ENCODE results near the gene PSMD10.

Gene PSMD10

GRCh38 chrX:108091264-108091877 lies at the start of gene PSMD10, which contains the start of gene ATG4A:
PSMD10 (minus strand) TSS chrX:108091542; CDS start chrX:108091520, 22 bp downstream.
ATG4A (plus strand) TSS chrX:108091778; CDS start chrX:108091827, 49 bp downstream.
- TF ChIP-seq GATA3 (IDR thresholded peaks at IDR 0.05; ENCODE audit: low read depth, low read length) (no peak), GATA2 (IDR thresholded peaks at IDR 0.05; ENCODE audit: low read depth, low read length) (no peak)

- no peak for TF ChIP-seq GATA3 (IDR thresholded peaks at IDR 0.05; ENCODE audit: low read depth, low read length)
- TF ChIP-seq GATA2 (IDR thresholded peaks at IDR 0.05; ENCODE audit: low read depth, low read length), result no peak
Observed at GRCh38 chrX:108138814-108139702, 47.7 kb upstream of the PSMD10 start.

GRCh38 chrX:108134724-108135123 lies 43.4 kb upstream of the PSMD10 start:
- no peak for TF ChIP-seq GATA3 (IDR thresholded peaks at IDR 0.05; ENCODE audit: low read depth, low read length)
- no peak for TF ChIP-seq GATA2 (IDR thresholded peaks at IDR 0.05; ENCODE audit: low read depth, low read length)

- TF ChIP-seq GATA3 (IDR thresholded peaks at IDR 0.05; ENCODE audit: low read depth, low read length) (no peak), GATA2 (IDR thresholded peaks at IDR 0.05; ENCODE audit: low read depth, low read length) (no peak)
Observed at GRCh38 chrX:108132876-108133275, 41.5 kb upstream of the PSMD10 start.

- TF ChIP-seq GATA2 (IDR thresholded peaks at IDR 0.05; ENCODE audit: low read depth, low read length) (no peak), GATA3 (IDR thresholded peaks at IDR 0.05; ENCODE audit: low read depth, low read length) (no peak)
Observed at GRCh38 chrX:108132034-108132433, 40.7 kb upstream of the PSMD10 start.

GRCh38 chrX:108131471-108131870 lies 40.1 kb upstream of the PSMD10 start:
- TF ChIP-seq GATA2 (IDR thresholded peaks at IDR 0.05; ENCODE audit: low read depth, low read length) (no peak), GATA3 (IDR thresholded peaks at IDR 0.05; ENCODE audit: low read depth, low read length) (no peak)

- no peak for TF ChIP-seq GATA2 (IDR thresholded peaks at IDR 0.05; ENCODE audit: low read depth, low read length)
- no peak for TF ChIP-seq GATA3 (IDR thresholded peaks at IDR 0.05; ENCODE audit: low read depth, low read length)
Observed at GRCh38 chrX:108130889-108131288, 39.5 kb upstream of the PSMD10 start.

- TF ChIP-seq GATA2 (IDR thresholded peaks at IDR 0.05; ENCODE audit: low read depth, low read length) (no peak), GATA3 (IDR thresholded peaks at IDR 0.05; ENCODE audit: low read depth, low read length) (no peak)
Observed at GRCh38 chrX:108127152-108127551, 35.8 kb upstream of the PSMD10 start.

- TF ChIP-seq GATA3 (IDR thresholded peaks at IDR 0.05; ENCODE audit: low read depth, low read length), result no peak
Observed at GRCh38 chrX:108126661-108127060, 35.3 kb upstream of the PSMD10 start.

- TF ChIP-seq GATA3 (IDR thresholded peaks at IDR 0.05; ENCODE audit: low read depth, low read length) (no peak), GATA2 (IDR thresholded peaks at IDR 0.05; ENCODE audit: low read depth, low read length) (no peak)
Observed at GRCh38 chrX:108123591-108124366, 32.4 kb upstream of the PSMD10 start.

GRCh38 chrX:108122748-108123147 lies 31.4 kb upstream of the PSMD10 start:
- TF ChIP-seq GATA2 (IDR thresholded peaks at IDR 0.05; ENCODE audit: low read depth, low read length) (no peak), GATA3 (IDR thresholded peaks at IDR 0.05; ENCODE audit: low read depth, low read length) (no peak)

GRCh38 chrX:108121291-108121690 lies 29.9 kb upstream of the PSMD10 start:
- TF ChIP-seq GATA2 (IDR thresholded peaks at IDR 0.05; ENCODE audit: low read depth, low read length) (no peak), GATA3 (IDR thresholded peaks at IDR 0.05; ENCODE audit: low read depth, low read length) (no peak)

GRCh38 chrX:108117988-108118387 lies 26.6 kb upstream of the PSMD10 start:
- TF ChIP-seq GATA2 (IDR thresholded peaks at IDR 0.05; ENCODE audit: low read depth, low read length) (no peak), GATA3 (IDR thresholded peaks at IDR 0.05; ENCODE audit: low read depth, low read length) (no peak)

- TF ChIP-seq GATA3 (IDR thresholded peaks at IDR 0.05; ENCODE audit: low read depth, low read length) (no peak), GATA2 (IDR thresholded peaks at IDR 0.05; ENCODE audit: low read depth, low read length) (no peak)
Observed at GRCh38 chrX:108114541-108114940, 23.2 kb upstream of the PSMD10 start.
